Fibroblast of lung (primary cell): ENCODE measurements around the gene PURA. TPM values are rescaled to one million over a fixed set of nuclear protein-coding genes. Genes with fewer than 3 reads are reported as not detected.
A peak's percentile ranks its signal among the peaks of the same experiment; 100 is the strongest.

Experiments used
- DNase-seq, 2 donors: peaks; one replicate each; pipeline versions ENCODE4 v3.0.0 to v3.0.0-alpha.2; 2010; ENCODE audit warnings: low read depth in 2 of 2
- H2AFZ ChIP-seq: 2 replicates; pipeline ENCODE4 v1.5.1; 2012; ENCODE audit warnings: low read length, control low read depth, inconsistent platforms
- H3K27ac ChIP-seq: 2 replicates; pipeline ENCODE4 v1.5.1; 2011; ENCODE audit warnings: low read length, control low read depth; ENCODE audit not compliant: insufficient read depth
- H3K27me3 ChIP-seq: 2 replicates; pipeline ENCODE4 v1.5.1; 2011; ENCODE audit warnings: mild to moderate bottlenecking, low read length; ENCODE audit not compliant: control insufficient read depth, insufficient read depth
- H3K36me3 ChIP-seq: 2 replicates; pipeline ENCODE4 v1.5.1; 2011; ENCODE audit warnings: low read length; ENCODE audit not compliant: control insufficient read depth, insufficient read depth
- H3K4me1 ChIP-seq: 2 replicates; pipeline ENCODE4 v1.5.1; 2011; ENCODE audit warnings: low read length; ENCODE audit not compliant: control insufficient read depth, insufficient read depth; ENCODE audit errors: extremely low read depth
- H3K4me2 ChIP-seq: 2 replicates; pipeline ENCODE4 v1.5.1; 2011; ENCODE audit warnings: low read length, control low read depth; ENCODE audit not compliant: insufficient read depth; ENCODE audit errors: extremely low read depth
- H3K4me3 ChIP-seq, 4 experiments: fragments of 200-600 bp in 1 of 4; sonication (generic) in 1 of 4; replicated peaks in 1 of 4; 2 replicates each; pipeline ENCODE4 v1.5.1; 2011 to 2016; ENCODE audit warnings: low read length in 4 of 4, low read depth in 3 of 4, mild to moderate bottlenecking in 3 of 4, control low read depth in 2 of 4, inconsistent platforms in 1 of 4, mixed read lengths in 1 of 4; ENCODE audit not compliant: insufficient read depth in 1 of 4; ENCODE audit errors: control extremely low read depth in 1 of 4
- H3K79me2 ChIP-seq: 2 replicates; pipeline ENCODE4 v1.5.1; 2012; ENCODE audit warnings: mild to moderate bottlenecking, low read length, inconsistent platforms; ENCODE audit not compliant: control insufficient read depth, insufficient read depth
- H3K9ac ChIP-seq: 2 replicates; pipeline ENCODE4 v1.5.1; 2011; ENCODE audit warnings: mild to moderate bottlenecking, low read length, control low read depth; ENCODE audit not compliant: insufficient read depth
- H3K9me3 ChIP-seq: 2 replicates; pipeline ENCODE4 v1.5.1; 2012; ENCODE audit warnings: low read depth, low read length; ENCODE audit not compliant: control insufficient read depth, insufficient read depth
- H4K20me1 ChIP-seq: 2 replicates; pipeline ENCODE4 v1.5.1; 2011; ENCODE audit warnings: low read length; ENCODE audit not compliant: control insufficient read depth, insufficient read depth; ENCODE audit errors: extremely low read depth
- EZH2 ChIP-seq: IDR thresholded peaks from 2 replicates; pipeline ENCODE4 v1.5.1; 2012; ENCODE audit warnings: low read length, control low read depth, mild to moderate bottlenecking; ENCODE audit errors: missing control alignments
- polyA plus RNA-seq, 2 donors: library from polyadenylated mRNA; depleted of rRNA in 1 of 2; stranded (reverse) in 1 of 2; unstranded in 1 of 2; fragments of >200 nt; gene quantifications; 2 replicates each; pipeline ENCODE4 v1.2.1, GENCODE V29; 2011 to 2012; ENCODE audit warnings: missing spikeins in 1 of 2
- total RNA-seq: library from RNA; depleted of rRNA; stranded (reverse); fragments of >200 nt; gene quantifications from 2 replicates; pipeline ENCODE4 v1.2.1, GENCODE V29; 2014
- TF ChIP-seq, protein P1 (sequence below), 2 donors: IDR thresholded peaks in 1 of 2; conservative IDR thresholded peaks in 1 of 2; 1 replicate in 1 of 2; 2 replicates in 1 of 2; pipeline ENCODE4 v1.5.1; 2011 to 2012; ENCODE audit warnings: low read length in 2 of 2, control low read depth in 1 of 2, inconsistent platforms in 1 of 2, low read depth in 1 of 2, mild to moderate bottlenecking in 1 of 2

PURA gene
- total and polyA plus RNA-seq, 2 donors (not counting 1 experiment from before 2014, with no cell fraction given), result 8.0 to 20.0 TPM

DNA sequence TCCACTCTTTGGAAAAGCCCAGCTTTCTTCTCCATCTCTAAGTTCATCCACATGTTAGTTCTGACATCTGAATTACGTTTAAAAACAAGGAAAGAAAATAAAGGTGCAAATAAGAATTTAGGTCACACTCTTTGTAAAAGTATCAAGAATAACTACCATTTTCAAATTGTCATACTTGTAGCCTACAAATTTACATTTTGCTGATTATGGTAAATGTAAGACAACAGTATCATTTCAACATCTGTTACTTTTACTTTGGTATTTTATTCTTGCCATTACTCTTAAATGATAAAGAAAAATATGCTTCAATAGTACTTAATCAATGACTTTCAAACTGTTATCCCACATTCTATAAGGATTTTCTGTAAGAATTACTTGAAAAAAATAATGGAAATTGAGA is 9.8 kb upstream of the PURA start:
- Histone ChIP-seq H3K27me3 (no peaks in the 10 kb centered on the region), H3K27ac (no peak overlapping the region), H3K9ac (no peak overlapping the region), H3K36me3 (no peaks in the 10 kb centered on the region), H3K9me3 (no peaks in the 10 kb centered on the region), H4K20me1 (no peaks in the 10 kb centered on the region), H3K4me1 (no peaks in the 10 kb centered on the region), H3K4me3 (no peak overlapping the region), H2AFZ (no peak overlapping the region), H3K79me2 (peaks cover 12% of the 10 kb centered on the region), H3K4me2 (no peak overlapping the region)
- no peak for TF ChIP-seq EZH2
- TF ChIP-seq, protein P1, sequence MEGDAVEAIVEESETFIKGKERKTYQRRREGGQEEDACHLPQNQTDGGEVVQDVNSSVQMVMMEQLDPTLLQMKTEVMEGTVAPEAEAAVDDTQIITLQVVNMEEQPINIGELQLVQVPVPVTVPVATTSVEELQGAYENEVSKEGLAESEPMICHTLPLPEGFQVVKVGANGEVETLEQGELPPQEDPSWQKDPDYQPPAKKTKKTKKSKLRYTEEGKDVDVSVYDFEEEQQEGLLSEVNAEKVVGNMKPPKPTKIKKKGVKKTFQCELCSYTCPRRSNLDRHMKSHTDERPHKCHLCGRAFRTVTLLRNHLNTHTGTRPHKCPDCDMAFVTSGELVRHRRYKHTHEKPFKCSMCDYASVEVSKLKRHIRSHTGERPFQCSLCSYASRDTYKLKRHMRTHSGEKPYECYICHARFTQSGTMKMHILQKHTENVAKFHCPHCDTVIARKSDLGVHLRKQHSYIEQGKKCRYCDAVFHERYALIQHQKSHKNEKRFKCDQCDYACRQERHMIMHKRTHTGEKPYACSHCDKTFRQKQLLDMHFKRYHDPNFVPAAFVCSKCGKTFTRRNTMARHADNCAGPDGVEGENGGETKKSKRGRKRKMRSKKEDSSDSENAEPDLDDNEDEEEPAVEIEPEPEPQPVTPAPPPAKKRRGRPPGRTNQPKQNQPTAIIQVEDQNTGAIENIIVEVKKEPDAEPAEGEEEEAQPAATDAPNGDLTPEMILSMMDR (conservative IDR thresholded peaks at IDR 0.05 in 1 of 2, IDR thresholded peaks at IDR 0.05 in 1 of 2; ENCODE audit: low read depth in 1 of 2, low read length in 2 of 2), result no peak
- DNase-seq, result no peak

DNA sequence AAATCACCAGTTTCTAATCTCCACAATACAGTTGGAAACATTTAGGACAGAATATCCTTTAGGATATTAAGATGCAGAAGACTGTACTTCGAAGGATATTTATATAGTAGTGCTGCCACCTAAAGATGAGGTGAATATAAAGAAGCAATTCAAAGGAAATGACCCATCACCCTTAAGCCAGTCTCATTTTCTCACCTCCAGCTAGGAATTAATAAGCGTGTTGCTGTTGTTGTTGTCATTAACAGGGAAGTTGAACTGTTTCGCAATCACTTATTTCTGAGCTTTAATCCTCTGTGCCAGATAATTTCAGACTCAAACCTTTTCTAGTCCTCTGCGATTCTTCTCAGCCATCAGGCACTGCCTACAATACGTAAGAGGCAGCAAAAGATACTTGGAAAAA is 7.8 kb upstream of the PURA start:
- Histone ChIP-seq H4K20me1 (no peaks in the 10 kb centered on the region), H3K4me3 (no peak overlapping the region), H3K9ac (no peak overlapping the region), H3K27me3 (no peaks in the 10 kb centered on the region), H3K79me2 (peaks cover 31% of the 10 kb centered on the region), H3K27ac (no peak overlapping the region), H3K4me2 (no peak overlapping the region), H2AFZ (no peak overlapping the region), H3K36me3 (no peaks in the 10 kb centered on the region), H3K9me3 (no peaks in the 10 kb centered on the region), H3K4me1 (no peaks in the 10 kb centered on the region)
- DNase-seq, result no peak
- TF ChIP-seq, protein P1 (conservative IDR thresholded peaks at IDR 0.05 in 1 of 2, IDR thresholded peaks at IDR 0.05 in 1 of 2; ENCODE audit: low read depth in 1 of 2, low read length in 2 of 2), result no peak
- TF ChIP-seq EZH2, result no peak

DNA sequence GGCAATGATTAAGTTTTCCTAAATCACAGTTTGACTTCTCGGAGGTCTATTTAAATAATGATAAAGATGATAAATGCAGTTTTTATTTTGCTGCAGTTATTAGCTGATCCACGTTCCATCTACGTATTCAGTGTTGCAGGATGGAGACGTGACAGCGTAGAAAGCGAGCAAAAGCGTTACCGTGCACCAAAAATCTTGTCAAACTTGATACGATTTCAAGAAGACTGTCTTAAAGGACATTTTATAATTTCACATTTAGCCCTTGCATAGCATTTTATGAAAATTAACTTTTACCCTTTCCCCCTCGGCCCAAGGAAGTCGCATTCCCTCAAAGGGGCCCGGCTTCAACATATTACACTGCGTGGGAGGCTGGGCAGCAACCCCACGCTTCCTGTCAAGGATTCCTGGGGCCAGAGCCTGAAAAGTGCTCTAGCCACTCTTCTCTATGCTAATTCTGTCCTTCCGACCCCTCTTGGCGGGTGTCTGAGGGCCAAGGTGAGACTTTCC is 7.1 kb upstream of the PURA start:
- peak overlapping the region; percentile 42 for H3K4me2 ChIP-seq
- TF ChIP-seq, protein P1 (conservative IDR thresholded peaks at IDR 0.05 in 1 of 2, IDR thresholded peaks at IDR 0.05 in 1 of 2; ENCODE audit: low read depth in 1 of 2, low read length in 2 of 2), result no peak
- TF ChIP-seq EZH2, result no peak
- H4K20me1 ChIP-seq, result no peaks in the 10 kb centered on the region
- H3K9me3 ChIP-seq, result no peaks in the 10 kb centered on the region
- peaks cover 37% of the 10 kb centered on the region for H3K79me2 ChIP-seq
- no peaks in the 10 kb centered on the region for H3K36me3 ChIP-seq
- H3K4me1 ChIP-seq, result no peaks in the 10 kb centered on the region
- no peak for DNase-seq
- H3K27ac ChIP-seq, result peak overlapping the region; percentile 80
- H3K4me3 ChIP-seq, result peak overlapping the region; percentile 68 to 86 (median 80)
- H3K9ac ChIP-seq, result peak overlapping the region; percentile 83
- no peaks in the 10 kb centered on the region for H3K27me3 ChIP-seq
- H2AFZ ChIP-seq, result peak overlapping the region; percentile 51
